Stimulated activated CD4-positive, alpha-beta T cell treated with anti-CD3 and anti-CD28 coated beads, TNF-alpha, amount 100 ng/mL, for 1 hour (primary cell): ENCODE results near the gene MPP2.
"Not testable (repeated sequence)": the region's sequence is repeated elsewhere in the genome, so short reads cannot be mapped to it uniquely, and the experiment has no call there.

Experiments used
- DNase-seq, 3 donors: peaks; one replicate each; pipeline ENCODE4 v3.0.0-alpha.2; 2020; ENCODE audit warnings: low read depth in 3 of 3, low spot score in 1 of 3

MPP2 gene

DNA sequence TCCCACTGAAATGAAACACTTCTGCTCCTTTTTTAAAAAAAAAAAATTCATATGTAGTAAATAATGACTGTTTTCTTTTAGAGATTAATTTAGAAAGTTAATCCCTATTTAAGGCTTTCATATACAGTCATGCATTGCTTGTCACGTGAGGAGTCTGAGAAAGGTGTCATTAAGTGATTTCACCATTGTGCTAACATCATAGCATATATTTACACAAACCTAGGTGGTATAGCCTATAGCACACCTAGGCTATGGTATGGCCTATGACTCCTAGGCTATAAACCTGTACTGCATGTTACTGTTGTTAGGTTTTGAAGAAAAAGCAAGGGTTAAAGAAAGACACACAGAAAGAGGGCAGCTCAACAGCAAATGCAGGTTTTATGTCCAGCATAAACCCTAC is 21.3 kb upstream of the MPP2 start:
- no peak for DNase-seq

DNA sequence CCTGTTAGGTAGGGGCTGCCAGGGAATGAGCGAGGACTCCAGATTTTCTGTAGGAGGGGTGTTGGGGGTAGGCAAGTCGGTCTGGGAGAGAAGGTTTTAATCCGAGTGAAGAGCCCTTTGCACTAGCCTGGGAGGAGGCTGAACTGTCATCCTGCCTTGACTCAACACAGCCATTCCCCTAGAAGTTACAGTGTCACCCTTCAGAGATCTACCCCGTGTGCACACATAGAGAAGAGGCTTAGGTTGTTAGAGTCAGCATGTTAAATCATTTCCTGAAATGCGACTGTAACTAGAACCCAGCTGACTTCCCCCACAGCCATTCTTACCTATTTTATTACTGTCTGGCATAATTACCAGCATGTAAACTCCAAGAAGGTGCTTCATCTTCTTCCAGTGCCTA is 20.6 kb upstream of the MPP2 start:
- not testable (repeated sequence) for DNase-seq

DNA sequence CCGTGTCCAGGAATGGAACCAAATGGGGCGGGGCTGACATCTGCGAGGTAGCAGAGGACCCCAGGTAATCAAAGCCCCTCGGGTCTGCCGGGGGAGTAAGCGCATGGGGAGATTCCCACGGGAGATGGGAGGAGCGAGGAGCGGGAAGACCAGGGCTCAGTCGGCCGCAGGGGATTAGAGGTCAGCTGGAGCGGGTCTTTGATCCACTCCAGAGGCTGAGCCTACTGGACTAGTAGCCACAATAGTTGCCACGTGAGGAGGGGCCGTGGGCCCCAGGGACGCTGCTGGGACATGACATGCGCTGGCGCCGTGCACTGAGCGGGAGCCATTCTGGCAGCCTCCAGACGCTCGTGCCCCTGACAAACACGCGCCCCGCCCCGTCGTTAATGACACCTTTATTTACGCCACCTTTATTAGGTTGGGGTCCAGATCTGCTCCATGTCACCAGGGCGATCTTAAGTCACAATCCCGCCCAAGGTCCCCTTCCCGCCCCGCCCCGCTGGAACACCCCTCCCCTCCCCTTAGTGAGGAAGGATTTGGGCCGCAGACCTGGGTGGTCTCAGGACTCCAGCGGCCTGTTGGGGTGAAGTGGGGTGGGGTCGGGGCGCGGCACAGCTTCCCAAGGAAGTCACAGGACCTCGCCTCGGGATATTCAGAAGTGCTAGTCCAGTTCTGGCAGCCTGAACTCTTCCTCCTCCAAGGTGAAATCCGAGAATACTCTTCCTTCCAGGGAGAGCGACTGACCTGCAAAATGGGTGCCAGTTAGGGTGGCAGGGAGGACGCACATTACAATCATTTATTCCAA is 19.9 kb upstream of the MPP2 start:
- DNase-seq: no peak

DNA sequence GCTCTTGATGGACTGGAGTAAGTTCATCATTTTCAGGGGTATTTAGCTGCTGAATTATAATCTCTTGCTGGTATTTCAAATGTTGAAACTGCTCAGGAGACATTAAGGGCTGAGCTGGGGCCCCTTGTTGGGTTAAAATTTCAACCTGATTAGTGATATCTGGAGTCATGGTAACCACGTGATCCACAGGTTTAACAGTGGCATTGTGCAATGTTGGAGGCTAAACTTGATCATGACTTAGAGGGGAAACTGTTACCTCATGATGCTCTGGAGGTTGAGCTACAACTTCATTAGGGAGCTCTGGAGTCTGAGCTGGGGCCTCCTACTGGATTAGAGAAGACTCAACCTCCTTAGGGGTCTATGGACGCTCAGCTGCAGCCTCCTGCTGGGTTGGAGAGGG is 17.2 kb upstream of the MPP2 start:
- DNase-seq: no peak

DNA sequence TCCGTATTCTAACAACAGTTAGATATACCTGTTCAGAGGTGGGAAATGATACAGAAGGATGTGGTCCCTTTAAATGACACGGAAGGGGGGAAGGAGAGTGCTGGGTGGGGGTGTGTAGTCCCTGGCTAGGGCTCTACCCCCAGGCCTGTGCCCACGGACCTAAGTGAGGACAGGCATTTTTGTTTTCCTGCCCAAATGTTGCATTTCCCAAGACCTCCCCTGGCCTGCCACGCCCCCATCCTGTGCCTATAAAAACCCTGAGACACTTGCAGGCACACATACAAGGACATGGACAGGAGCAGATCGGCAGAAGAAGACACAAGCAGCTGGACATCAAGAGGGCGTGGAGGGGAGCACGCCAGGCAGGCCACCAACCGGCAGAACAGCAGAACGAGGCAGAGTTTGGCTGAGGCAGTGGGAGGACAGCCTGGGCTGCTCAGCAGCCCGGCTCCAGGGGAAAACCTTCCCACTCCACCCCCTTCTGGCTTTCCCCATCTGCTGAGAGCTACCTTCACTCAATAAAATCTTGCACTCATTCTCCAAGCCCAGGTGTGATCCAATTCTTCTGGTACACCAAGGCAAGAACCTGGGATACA is 13.3 kb upstream of the MPP2 start:
- DNase-seq: no peak

DNA sequence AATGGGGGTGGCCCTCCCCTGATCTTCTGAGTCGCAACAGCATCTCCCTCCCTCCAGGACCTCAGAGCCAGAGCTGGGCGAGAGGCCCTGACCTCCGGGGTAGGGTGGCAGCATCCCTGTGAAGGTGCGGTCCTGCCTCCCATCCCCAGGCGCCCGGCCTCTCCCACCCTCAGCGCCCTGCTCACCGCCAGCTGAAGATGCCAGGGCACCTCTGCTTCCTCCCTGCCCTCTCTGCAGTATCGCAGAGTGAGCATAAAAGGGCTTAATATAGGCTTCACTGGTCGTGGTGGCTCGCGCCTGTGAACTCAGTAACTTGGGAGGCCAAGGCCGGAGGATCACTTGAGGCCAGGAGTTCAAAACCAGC is 10.7 kb upstream of the MPP2 start:
- DNase-seq: no peak

DNA sequence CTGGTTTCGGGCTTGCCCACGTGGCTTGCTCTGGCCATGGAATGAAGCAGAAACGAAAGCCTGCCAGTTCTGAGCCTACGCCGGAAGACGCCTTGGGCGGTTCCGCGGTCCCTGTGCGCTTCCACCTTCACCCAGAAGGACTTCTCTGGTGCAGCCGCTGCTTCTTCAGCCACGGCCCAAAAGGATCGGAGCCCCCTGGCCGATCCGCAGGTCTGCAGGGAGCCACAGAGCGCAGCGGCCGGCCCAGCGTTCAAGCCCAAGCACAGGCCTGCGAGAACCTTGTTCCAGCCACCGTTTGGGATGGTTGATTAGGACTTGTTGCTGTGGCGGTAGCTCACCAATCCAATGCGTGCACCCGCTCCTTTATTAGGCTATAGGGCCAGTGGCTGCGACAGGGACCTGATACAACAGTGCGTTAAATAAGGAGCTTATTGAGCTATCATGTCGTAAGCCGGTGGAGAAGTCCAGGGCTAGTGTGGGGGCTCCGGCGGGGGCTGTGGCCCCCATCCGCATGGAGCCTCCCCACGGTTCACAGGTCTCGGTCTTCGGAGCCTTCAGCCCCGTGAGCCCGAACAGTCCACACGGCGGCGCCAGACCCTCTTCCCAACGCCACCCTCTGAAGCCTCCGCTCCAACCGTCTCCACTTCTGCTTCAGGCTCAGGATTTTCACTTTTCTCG is 10.2 kb upstream of the MPP2 start:
- peak in 1 of 3 donors; percentile 21 for DNase-seq

DNA sequence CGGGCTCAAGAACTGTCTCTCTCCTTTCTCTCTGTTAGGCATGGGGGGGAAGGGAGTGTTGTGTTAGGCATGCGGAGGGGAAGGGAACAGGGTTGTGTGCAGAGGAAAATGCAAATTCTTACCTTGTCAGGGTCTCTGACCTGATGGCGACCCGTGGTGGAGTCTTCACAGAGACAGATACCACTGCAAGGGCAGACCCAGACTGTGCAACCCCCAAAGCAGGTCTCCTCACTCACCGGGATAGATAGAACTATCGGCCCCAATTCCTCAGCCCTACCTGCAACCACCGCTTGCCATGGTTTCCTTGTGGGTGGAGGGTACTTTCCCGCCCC is 9.6 kb upstream of the MPP2 start:
- DNase-seq: no peak

DNA sequence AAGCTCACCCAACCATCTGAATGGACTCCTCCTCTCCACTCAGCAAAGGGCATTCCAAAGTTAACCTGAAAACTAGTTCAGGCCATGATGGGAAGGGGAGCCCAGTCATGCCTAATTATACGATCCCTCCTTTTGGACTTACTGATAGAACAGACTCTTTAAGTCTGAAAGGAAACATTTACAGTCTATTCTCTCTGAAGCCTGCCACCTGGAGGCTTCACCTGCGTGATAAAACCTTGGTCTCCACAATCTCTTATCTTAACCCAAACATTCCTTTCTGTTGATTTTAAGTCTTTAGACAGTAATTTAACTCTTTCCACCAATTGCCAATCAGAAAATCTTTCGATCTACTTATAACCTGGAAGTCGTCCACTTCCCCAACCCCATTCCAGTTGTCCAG is 9.0 kb upstream of the MPP2 start:
- DNase-seq: no peak

DNA sequence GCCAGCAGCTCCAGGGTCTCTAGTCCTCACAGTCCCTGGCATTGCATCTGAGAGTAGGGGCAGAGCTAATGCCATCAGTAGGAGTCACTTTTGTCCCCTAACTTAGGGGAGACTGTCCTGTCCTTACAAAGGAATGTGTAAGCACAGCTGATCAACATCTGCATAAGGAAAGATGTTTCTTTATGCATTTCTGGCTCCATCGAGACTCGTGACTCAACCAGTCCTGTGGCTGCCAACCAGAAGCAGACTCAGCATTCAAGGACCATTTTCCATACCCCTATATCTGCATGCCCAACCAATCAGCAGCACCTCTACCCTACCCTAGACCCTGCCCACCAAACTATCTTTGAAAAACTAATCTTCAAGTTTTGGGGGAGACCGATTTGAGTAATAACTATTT is 8.2 kb upstream of the MPP2 start:
- DNase-seq: no peak

DNA sequence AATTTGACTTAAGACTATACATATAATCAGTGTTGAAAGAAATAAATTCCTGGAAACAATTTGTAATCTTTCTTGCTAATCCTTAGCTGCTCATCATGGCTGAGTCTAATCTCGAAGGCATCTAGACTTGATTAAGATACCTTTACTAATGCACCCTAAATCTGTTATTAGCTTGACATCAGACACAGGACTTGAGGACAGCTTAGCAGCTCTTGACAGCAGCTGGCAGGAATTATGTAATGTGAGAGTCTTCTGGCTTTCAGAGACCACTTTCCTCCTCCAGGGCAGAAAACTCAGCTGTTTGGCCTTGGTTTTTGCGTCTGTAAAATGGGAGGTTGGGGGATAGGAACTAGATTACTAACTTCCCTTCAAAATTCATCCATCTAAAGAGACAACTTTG is 7.1 kb upstream of the MPP2 start:
- DNase-seq: no peak

DNA sequence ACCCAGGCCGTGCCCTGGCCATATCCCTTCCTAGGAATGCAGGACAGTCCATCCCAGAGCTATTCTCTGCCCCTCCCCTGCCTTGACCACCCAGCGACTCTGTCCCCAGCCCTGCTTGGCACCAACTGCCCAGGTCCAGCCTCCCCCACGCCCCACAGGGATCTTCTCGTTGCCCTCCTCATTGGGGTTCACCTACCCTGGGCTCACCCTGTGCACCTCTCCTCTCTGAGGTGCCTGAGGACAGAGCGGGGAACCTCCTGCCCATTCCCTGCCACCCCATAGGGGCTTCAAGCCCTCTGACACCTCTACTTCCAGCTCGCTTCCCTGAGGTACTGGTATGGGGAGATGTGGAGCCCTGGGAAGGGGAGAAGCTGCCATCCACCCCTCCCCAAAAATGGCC is 6.2 kb upstream of the MPP2 start:
- DNase-seq: no peak

DNA sequence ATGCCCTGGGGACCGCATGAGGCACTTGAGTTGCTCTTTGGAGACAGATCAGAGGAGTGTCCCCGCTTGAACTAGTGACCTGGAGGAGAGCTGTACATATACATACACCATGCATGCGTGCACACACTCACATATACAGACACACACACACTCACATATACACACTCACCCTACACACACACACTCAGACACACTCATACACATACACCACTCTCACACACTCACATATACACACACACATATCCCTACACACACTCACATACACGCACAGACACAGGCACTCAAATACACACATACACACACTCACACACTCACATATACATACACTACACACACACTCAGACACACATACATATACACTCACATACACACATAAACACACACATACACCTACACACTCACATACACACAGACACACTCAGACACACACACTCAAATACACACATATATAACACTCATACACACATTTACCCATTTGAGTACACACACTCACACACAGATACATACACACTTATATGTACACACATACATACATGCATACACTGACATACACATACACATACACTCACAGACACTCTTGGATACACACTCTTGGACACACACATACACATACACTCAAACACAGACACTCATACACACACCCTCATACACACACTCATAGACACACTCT is 5.4 kb upstream of the MPP2 start:
- no peak for DNase-seq

DNA sequence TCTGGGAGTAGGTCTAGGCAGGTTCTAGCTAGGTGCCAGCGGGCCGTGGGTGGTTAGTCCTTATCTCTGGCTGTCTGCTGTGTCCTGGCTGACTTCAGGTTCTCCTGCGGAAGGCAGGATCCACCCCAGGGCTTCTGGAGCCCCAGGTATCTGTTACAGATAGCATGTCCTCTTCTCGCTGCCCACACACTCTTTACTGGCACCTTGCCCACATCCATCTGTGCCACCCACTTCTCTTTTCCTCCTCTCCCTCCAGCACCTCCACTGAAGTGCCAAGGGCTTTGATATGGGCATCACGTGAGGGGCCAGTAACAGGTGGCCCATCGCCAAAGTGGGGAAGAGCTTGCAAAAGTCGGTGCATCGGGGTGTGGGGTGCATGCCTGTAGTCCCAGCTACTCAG is 4.6 kb upstream of the MPP2 start:
- DNase-seq: no peak

DNA sequence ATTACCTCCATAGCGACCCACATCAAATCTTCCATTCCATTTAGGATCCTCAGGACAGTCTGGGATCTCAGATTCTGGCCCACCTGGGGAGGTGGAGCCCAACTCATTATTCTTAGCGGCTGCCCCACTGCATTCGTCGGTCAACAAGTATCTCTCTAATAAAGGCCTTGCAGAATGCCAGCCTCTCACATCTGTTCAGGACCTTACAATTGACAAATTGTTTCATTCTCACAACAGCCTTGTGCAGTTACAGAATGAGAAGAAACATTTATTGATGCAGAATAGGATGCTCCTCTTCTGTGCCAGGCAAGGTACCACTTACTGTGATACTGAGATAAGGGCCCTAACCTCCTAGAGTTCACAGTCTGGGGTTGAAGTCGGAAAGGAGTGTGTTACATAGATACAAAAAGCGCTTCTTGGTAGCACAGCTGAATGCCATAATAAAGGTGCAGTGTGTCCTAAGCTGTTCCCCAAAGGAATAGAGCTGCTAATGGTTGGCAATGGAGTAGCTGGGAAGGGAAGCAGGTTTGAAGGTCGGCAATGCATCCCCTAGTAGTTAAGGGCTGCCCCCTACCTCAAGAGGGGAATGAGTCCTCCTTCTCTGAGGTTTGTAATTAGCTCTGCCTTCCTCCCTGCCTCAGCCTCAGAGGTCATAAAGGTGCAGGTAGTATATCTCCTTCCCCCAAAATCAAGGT is 2.3 kb upstream of the MPP2 start:
- DNase-seq: no peak

DNA sequence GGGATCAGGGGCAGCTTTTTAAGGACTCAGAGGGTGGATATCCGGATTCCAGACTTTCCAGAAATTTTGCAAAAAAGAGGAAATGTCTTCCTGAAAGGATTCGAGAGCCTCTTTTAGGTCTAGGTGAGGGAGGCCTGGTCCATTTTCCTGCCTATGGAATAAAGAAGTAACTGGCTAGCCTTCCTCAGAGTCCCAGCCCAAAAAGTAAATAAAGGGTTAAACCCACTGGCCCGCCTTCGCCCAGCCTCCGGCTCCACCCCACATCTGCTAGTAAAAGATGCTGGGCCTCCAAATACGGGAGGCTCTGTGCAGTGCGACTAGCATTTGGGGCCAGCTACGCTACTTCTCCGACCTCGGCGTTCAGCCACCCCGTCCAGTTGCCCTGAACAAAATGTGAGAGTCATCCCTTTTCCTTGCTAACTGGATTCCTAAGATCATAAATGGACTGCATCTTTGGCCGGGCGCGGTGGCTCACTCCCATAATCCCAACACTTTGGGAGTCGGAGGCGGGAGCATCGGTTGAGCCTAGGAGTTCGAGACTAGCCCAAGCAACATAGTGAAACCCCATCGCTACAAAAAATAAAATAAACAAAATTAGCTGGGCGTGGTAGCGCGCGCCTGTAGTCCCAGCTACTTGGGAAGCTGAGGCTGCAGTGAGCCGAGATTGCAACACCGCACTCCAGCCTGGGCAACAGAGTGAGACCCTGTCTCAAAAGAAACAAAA is 824 bp upstream of the MPP2 start:
- peak in 1 of 3 donors; percentile 43 for DNase-seq

DNA sequence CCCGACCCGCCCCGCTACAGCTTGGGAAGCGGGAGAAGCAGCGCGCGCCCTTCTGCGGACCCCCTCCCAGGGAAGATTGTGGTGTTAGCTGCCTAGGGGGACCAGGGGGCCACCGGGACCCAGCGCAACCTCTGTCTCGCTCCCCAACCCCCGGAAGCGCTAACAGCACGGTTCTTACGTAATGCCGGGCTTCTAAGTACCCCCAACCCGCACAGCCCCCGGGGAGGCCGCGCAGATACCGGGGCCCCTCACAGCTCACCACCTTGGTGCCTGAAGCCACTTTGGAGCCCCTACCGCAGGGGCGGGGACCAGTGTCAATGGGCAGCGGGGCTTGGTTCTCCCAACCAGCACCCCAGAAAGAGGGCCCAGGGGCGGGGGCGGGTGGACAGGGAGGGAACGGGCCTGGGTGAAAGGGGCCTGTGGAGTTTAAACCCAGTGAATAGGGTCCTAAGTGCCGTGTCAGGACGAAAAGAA is 348 bp downstream of the MPP2 start:
- no peak for DNase-seq

DNA sequence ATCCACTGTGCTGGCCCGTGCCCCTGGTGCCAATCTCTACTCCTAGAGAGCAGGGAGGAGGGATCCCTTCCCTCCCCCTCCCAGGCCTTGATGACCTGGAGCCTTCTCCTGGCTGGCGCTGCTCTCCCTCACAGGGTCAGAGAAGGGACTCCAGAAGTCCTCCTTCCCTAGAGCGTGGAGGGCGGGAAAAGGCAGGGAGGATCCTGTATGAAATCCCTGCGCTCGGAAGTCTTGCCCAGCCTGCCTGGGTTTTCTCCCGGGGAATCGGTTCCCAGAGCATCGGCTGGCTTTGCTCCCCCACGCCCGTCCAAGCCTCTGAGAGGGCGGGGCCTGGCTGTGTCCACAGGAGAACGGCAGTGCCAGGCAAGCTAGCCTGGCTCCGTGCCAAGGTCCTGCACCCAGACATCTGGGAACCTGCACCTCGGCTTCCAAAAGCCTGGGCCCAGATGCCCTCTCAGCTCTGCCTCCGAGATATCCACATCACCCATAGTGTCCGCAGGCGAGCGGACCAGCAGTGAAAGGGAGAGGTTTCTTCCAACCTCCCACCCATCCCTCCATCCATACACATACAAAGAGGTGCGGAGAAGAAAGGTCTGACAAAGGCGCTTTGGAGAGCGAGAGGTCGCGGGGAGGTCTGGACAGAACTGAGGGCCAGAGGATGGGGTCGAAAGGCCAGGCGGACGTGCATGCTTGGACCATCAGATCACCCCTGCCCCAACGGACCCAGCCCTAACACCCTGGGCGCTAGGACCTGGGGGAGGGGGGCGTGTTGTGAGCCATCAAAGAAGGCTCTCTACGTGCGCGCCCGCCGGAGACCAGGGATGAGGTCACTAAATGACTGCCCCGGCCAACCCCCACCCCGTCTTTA is 1.1 kb downstream of the MPP2 start:
- DNase-seq: no peak

DNA sequence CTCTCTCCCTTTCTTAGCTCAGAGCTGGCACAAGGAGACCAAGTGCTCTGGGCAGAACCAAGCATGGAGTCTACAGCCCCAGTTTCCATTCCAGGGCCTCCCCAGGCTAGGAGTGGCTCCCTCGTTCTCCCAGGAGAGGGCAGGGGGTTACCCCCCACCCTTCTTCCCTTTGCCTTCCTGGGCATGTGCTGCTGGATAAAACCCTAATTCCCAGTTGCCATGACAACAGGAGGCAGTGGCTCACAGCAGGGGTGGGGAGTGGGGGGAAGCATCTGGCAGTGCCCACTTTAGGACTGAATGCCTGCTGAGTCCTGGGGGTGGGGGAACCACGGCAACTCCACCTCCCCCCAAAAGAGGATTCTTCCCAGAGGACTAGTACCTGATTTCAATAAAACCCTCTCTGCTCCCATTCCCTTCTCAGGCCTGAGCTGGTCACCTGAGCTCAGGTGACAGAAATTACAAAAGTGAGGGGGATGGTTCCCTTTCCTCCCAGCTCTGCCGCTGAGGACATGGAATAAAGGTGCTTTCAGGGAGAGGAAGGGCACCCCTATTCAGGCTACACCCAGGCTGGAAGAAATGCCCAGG is 1.8 kb downstream of the MPP2 start:
- no peak for DNase-seq
